ENCODE data around the gene DNAH1.

- TF ChIP-seq CTCF (conservative IDR thresholded peaks at IDR 0.05) (no peak), EZH2 (IDR thresholded peaks at IDR 0.05; ENCODE audit: low read depth) (no peak)
Measured at GRCh38 chr3:52393131-52393807, 77.2 kb downstream of the DNAH1 start.

Data from PC-9 (cell line).